ENCODE data around the gene RFLNA. TPM values are rescaled to one million over a fixed set of nuclear protein-coding genes. Genes with fewer than 3 reads are reported as not detected.

Gene RFLNA
- total RNA-seq, 1 donor from 2014 or later: 0.69 TPM

- no peak overlapping the region for H3K4me3 ChIP-seq (ENCODE audit: low read depth, low read length)
- TF ChIP-seq CTCF (conservative IDR thresholded peaks at IDR 0.05; ENCODE audit: low read depth, low read length): no peak
- DNase-seq (ENCODE audit: low read depth): no peak
These were observed 33.7 kb downstream of the RFLNA start for GRCh38 chr12:124328636-124329035.

GRCh38 chr12:124332058-124332672, 37.3 kb downstream of the RFLNA start:
- no peak overlapping the region for H3K4me3 ChIP-seq (ENCODE audit: low read depth, low read length)
- peak; percentile 33 for TF ChIP-seq CTCF (conservative IDR thresholded peaks at IDR 0.05; ENCODE audit: low read depth, low read length)
- DNase-seq (ENCODE audit: low read depth): no peak

- TF ChIP-seq CTCF (conservative IDR thresholded peaks at IDR 0.05; ENCODE audit: low read depth, low read length): no peak
- no peak overlapping the region for H3K4me3 ChIP-seq (ENCODE audit: low read depth, low read length)
- no peak for DNase-seq (ENCODE audit: low read depth)
These were observed 38.0 kb downstream of the RFLNA start for GRCh38 chr12:124332900-124333299.

GRCh38 chr12:124333724-124334123, 38.8 kb downstream of the RFLNA start:
- TF ChIP-seq CTCF (conservative IDR thresholded peaks at IDR 0.05; ENCODE audit: low read depth, low read length): no peak
- DNase-seq (ENCODE audit: low read depth): no peak
- H3K4me3 ChIP-seq (ENCODE audit: low read depth, low read length): no peak overlapping the region

- DNase-seq (ENCODE audit: low read depth): no peak
- no peak for TF ChIP-seq CTCF (conservative IDR thresholded peaks at IDR 0.05; ENCODE audit: low read depth, low read length)
- no peak overlapping the region for H3K4me3 ChIP-seq (ENCODE audit: low read depth, low read length)
These were observed 39.4 kb downstream of the RFLNA start for GRCh38 chr12:124334266-124334665.

GRCh38 chr12:124334976-124335375, 40.1 kb downstream of the RFLNA start:
- no peak overlapping the region for H3K4me3 ChIP-seq (ENCODE audit: low read depth, low read length)
- TF ChIP-seq CTCF (conservative IDR thresholded peaks at IDR 0.05; ENCODE audit: low read depth, low read length): no peak
- no peak for DNase-seq (ENCODE audit: low read depth)
